ENCODE results near the gene IL10RA. TPM values are rescaled to one million over a fixed set of nuclear protein-coding genes. Genes with fewer than 3 reads are reported as not detected.

IL10RA gene
- total and polyA plus RNA-seq, 9 of the 15 experiments (the other 6 are each of a cell fraction or from before 2014, with no cell fraction given), result 0.17 to 17.3 (median 2.9) TPM

- TF ChIP-seq ZNF655 (CRISPR knock-in tag; IDR thresholded peaks at IDR 0.05), result no peak
- no peak for TF ChIP-seq SMC3 (conservative IDR thresholded peaks at IDR 0.05; ENCODE audit: insufficient read depth, low read depth, low read length)
- no peak for TF ChIP-seq HMG20B (CRISPR knock-in tag; IDR thresholded peaks at IDR 0.05)
- no peak for TF ChIP-seq ZNF24 (IDR thresholded peaks at IDR 0.05)
- TF ChIP-seq MBD2 (IDR thresholded peaks at IDR 0.05; ENCODE audit: borderline replicate concordance, low read depth), result no peak
- no peak for TF ChIP-seq CBX8 (IDR thresholded peaks at IDR 0.05; ENCODE audit: borderline replicate concordance, extremely low read depth, low read depth, low read length, poor library complexity, severe bottlenecking)
- TF ChIP-seq YBX1 (IDR thresholded peaks at IDR 0.05), result no peak
- peak; percentile 81 for TF ChIP-seq ZNF263 (CRISPR knock-in tag; IDR thresholded peaks at IDR 0.05; ENCODE audit: borderline replicate concordance)
- no peak for TF ChIP-seq TAF9B (IDR thresholded peaks at IDR 0.05; ENCODE audit: partially characterized antibody)
- no peak for TF ChIP-seq NELFE (IDR thresholded peaks at IDR 0.05; ENCODE audit: insufficient read depth, insufficient read length)
- TF ChIP-seq HNRNPL (IDR thresholded peaks at IDR 0.05; ENCODE audit: low read depth, low read length), result no peak
- no peak for TF ChIP-seq ATF1 (CRISPR knock-in tag; IDR thresholded peaks at IDR 0.05)
- no peak for TF ChIP-seq ATF1 (tag; IDR thresholded peaks at IDR 0.05)
- no peak for TF ChIP-seq HNRNPUL1 (IDR thresholded peaks at IDR 0.05; ENCODE audit: low read length)
- TF ChIP-seq LEF1 (IDR thresholded peaks at IDR 0.05), result no peak
- TF ChIP-seq ZBTB2 (IDR thresholded peaks at IDR 0.05), result peak; percentile 73
- no peak for TF ChIP-seq ZNF274 (IDR thresholded peaks at IDR 0.05; ENCODE audit: borderline replicate concordance, low read depth, low read length)
- no peak for TF ChIP-seq GTF2E2 (tag; IDR thresholded peaks at IDR 0.05)
- peak; percentile 53 for TF ChIP-seq FOS (IDR thresholded peaks at IDR 0.05; ENCODE audit: extremely low read depth, insufficient read length)
- TF ChIP-seq RNF219 (CRISPR knock-in tag; IDR thresholded peaks at IDR 0.05), result no peak
- TF ChIP-seq MEF2A (IDR thresholded peaks at IDR 0.05; ENCODE audit: control insufficient read depth, low read depth, low read length), result no peak
- TF ChIP-seq YY1 (IDR thresholded peaks at IDR 0.05; ENCODE audit: borderline replicate concordance in 1 of 3, control insufficient read depth in 1 of 3, extremely low read depth in 1 of 3, insufficient read depth in 3 of 3, insufficient read length in 1 of 3, insufficient replicate concordance in 2 of 3, low read depth in 1 of 3, low read length in 2 of 3), result peak in 2 of 3 experiments; percentile 14 to 18
- no peak for TF ChIP-seq MYC (IDR thresholded peaks at IDR 0.05; ENCODE audit: low read depth, low read length)
- TF ChIP-seq MYC (CRISPR knock-in tag; IDR thresholded peaks at IDR 0.05; ENCODE audit: borderline replicate concordance, low read depth), result no peak
Measured at GRCh38 chr11:118012083-118012669, 26.0 kb downstream of the IL10RA start (continued).
